ENCODE results near the gene FAM3D. TPM values are rescaled to one million over a fixed set of nuclear protein-coding genes. Genes with fewer than 3 reads are reported as not detected.

Gene FAM3D
- total RNA-seq, 1 experiment from 2014 or later: not detected

DNA sequence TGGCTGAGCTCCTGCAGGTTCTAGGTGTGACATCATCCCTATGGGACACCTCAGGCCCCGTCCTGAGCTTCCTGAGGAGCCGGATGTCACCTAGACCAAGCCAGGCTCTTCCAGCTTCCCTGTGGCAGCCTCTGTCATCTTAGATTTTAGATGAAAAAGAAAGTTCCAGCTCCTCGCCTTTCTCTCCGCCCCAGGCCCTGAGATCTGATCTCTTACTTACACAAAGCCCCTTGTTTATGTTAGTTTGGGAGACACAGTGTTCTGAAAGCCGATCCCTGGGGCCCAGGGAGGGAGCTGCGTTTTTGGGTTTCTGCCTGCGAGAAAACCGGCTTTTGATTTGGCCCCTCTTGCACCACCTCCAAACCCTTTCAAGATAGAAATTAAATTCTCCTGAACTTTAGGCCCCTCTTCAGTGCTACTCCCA is 49.2 kb downstream of the FAM3D start:
- Histone ChIP-seq H3K36me3 (ENCODE audit: control insufficient read depth, insufficient read depth, low read length) (no peaks in the 10 kb centered on the region), H3K27me3 (ENCODE audit: control insufficient read depth, insufficient read depth, low read length) (no peaks in the 10 kb centered on the region), H3K4me1 (ENCODE audit: control insufficient read depth, insufficient read depth, low read length) (no peaks in the 10 kb centered on the region; the same call in 1 of the 2 replicates), H3K27ac (ENCODE audit: low read length) (no peak overlapping the region), H3K4me3 (ENCODE audit: low read depth in 2 of 2, low read length in 2 of 2) (no peak overlapping the region), H3K9me3 (ENCODE audit: control insufficient read depth, insufficient read depth, low read depth, low read length) (no peaks in the 10 kb centered on the region)
- ChIA-PET CTCF (interaction anchor here (1.0 kb wide), 1 partner anchor 13 kb away, joined by 3 read pairs; no protein-coding TSS in a partner anchor), POLR2A (no interaction called here)
- in situ Hi-C loops (cut with HindIII; ENCODE audit: low pct_unique_long_range_greater_than_20kb, low sequenced_read_pairs) (no loop called here), intact Hi-C loops (cut with micrococcal nuclease; ENCODE audit: unreplicated experiment) (no loop called here)
- no TSS peak for BruUV-seq (replicated peaks)
- no peak for ATAC-seq
- no peak for DNase-seq (ENCODE audit: low read depth, low spot score)
- TF ChIP-seq POLR2AphosphoS5 (IDR thresholded peaks at IDR 0.05; ENCODE audit: low read depth, low read length) (no peak), SIN3A (IDR thresholded peaks at IDR 0.05; ENCODE audit: borderline replicate concordance, insufficient read depth, low read depth, low read length) (no peak), TCF7L2 (IDR thresholded peaks at IDR 0.05; ENCODE audit: low read depth, low read length) (no peak)
- TF ChIP-seq, protein P1, sequence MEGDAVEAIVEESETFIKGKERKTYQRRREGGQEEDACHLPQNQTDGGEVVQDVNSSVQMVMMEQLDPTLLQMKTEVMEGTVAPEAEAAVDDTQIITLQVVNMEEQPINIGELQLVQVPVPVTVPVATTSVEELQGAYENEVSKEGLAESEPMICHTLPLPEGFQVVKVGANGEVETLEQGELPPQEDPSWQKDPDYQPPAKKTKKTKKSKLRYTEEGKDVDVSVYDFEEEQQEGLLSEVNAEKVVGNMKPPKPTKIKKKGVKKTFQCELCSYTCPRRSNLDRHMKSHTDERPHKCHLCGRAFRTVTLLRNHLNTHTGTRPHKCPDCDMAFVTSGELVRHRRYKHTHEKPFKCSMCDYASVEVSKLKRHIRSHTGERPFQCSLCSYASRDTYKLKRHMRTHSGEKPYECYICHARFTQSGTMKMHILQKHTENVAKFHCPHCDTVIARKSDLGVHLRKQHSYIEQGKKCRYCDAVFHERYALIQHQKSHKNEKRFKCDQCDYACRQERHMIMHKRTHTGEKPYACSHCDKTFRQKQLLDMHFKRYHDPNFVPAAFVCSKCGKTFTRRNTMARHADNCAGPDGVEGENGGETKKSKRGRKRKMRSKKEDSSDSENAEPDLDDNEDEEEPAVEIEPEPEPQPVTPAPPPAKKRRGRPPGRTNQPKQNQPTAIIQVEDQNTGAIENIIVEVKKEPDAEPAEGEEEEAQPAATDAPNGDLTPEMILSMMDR (IDR thresholded peaks at IDR 0.05): no peak
- TF ChIP-seq, protein P2, sequence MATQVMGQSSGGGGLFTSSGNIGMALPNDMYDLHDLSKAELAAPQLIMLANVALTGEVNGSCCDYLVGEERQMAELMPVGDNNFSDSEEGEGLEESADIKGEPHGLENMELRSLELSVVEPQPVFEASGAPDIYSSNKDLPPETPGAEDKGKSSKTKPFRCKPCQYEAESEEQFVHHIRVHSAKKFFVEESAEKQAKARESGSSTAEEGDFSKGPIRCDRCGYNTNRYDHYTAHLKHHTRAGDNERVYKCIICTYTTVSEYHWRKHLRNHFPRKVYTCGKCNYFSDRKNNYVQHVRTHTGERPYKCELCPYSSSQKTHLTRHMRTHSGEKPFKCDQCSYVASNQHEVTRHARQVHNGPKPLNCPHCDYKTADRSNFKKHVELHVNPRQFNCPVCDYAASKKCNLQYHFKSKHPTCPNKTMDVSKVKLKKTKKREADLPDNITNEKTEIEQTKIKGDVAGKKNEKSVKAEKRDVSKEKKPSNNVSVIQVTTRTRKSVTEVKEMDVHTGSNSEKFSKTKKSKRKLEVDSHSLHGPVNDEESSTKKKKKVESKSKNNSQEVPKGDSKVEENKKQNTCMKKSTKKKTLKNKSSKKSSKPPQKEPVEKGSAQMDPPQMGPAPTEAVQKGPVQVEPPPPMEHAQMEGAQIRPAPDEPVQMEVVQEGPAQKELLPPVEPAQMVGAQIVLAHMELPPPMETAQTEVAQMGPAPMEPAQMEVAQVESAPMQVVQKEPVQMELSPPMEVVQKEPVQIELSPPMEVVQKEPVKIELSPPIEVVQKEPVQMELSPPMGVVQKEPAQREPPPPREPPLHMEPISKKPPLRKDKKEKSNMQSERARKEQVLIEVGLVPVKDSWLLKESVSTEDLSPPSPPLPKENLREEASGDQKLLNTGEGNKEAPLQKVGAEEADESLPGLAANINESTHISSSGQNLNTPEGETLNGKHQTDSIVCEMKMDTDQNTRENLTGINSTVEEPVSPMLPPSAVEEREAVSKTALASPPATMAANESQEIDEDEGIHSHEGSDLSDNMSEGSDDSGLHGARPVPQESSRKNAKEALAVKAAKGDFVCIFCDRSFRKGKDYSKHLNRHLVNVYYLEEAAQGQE (IDR thresholded peaks at IDR 0.05; ENCODE audit: insufficient read depth in 1 of 2, low read depth in 2 of 2, low read length in 1 of 2): no peak

DNA sequence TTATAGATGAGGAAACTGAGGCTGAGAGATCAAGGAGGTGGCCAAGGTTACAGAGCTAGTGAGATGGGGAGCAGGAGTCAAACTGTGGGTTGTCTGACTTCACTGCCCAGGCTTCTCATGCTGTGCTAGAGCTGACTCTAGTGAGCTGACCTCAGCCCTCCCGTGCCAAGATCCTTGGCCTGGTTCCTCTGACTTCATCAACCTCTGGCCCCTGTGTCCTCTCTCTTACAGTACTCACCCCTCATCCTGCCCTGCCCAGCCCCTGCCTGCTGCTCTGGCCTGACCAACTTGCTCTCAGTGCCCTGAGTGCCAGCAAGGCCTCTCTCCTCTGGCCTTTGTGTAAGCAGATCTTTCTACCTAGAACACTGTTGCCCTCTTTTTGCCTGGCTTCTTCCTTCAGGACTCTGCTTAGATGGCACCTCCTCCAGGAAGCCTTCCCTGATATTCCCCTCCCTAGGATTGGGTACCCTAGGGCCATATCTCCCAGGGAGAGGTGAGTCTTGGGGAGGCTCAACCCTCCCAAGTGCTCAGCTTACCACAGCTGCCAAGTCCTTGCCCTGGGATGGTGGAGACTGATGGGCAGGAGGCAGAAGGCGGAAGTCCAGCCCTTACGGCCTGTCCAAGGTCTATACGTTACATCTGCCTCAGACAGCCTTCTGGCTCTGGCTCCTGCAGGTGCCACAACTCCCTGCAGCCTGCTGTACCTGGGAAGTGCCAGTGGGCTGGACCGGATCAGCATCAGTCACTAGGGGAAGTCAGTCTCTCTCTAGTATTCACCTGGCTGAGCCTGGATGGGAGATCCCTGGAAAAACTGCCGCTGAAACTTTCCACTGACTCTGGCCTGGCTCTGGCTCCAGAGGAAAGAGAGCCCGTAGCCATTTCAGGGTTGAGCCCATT is 53.1 kb downstream of the FAM3D start:
- BruUV-seq (replicated peaks): no TSS peak
- H3K4me3 ChIP-seq (ENCODE audit: low read depth in 2 of 2, low read length in 2 of 2): no peak overlapping the region
- intact Hi-C loops (cut with micrococcal nuclease; ENCODE audit: unreplicated experiment): no loop called here
- H3K27me3 ChIP-seq (ENCODE audit: control insufficient read depth, insufficient read depth, low read length): no peaks in the 10 kb centered on the region
- DNase-seq (ENCODE audit: low read depth, low spot score) (no peak), ATAC-seq (peak; percentile 42)
- H3K36me3 ChIP-seq (ENCODE audit: control insufficient read depth, insufficient read depth, low read length): no peaks in the 10 kb centered on the region
- H3K9me3 ChIP-seq (ENCODE audit: control insufficient read depth, insufficient read depth, low read depth, low read length): no peaks in the 10 kb centered on the region
- ChIA-PET CTCF (no interaction called here), POLR2A (no interaction called here)
- no peaks in the 10 kb centered on the region; the same call in 1 of the 2 replicates for H3K4me1 ChIP-seq (ENCODE audit: control insufficient read depth, insufficient read depth, low read length)
- in situ Hi-C loops (cut with HindIII; ENCODE audit: low pct_unique_long_range_greater_than_20kb, low sequenced_read_pairs): no loop called here
- TF ChIP-seq SIN3A (IDR thresholded peaks at IDR 0.05; ENCODE audit: borderline replicate concordance, insufficient read depth, low read depth, low read length): no peak
- TF ChIP-seq TCF7L2 (IDR thresholded peaks at IDR 0.05; ENCODE audit: low read depth, low read length): no peak
- TF ChIP-seq, protein P1 (IDR thresholded peaks at IDR 0.05): no peak
- no peak overlapping the region for H3K27ac ChIP-seq (ENCODE audit: low read length)

Data from Panc1 (cell line).